ENCODE data around the gene BRIP1. TPM values are rescaled to one million over a fixed set of nuclear protein-coding genes. Genes with fewer than 3 reads are reported as not detected.
"Not testable (repeated sequence)": the region's sequence is repeated elsewhere in the genome, so short reads cannot be mapped to it uniquely, and the experiment has no call there.

The BRIP1 gene
- total RNA-seq, 2 donors from 2014 or later = 1.9 to 3.3 TPM

GRCh38 chr17:61723914-61724313, 139.4 kb downstream of the BRIP1 start:
- DNase-seq (no peak), ATAC-seq (no peak)
- intact Hi-C loops (cut with DNase I, micrococcal nuclease) = no loop called here

- intact Hi-C loops (cut with DNase I, micrococcal nuclease) = no loop called here
- no peak for ATAC-seq
Observed at GRCh38 chr17:61723183-61723582, 140.1 kb downstream of the BRIP1 start.

GRCh38 chr17:61722398-61722797, 140.9 kb downstream of the BRIP1 start:
- intact Hi-C loops (cut with DNase I, micrococcal nuclease) = no loop called here
- DNase-seq = no peak
- ATAC-seq = no peak

More at GRCh38 chr17:61723183-61723582, 140.1 kb downstream of the BRIP1 start:
- no peak for DNase-seq

- ATAC-seq (no peak), DNase-seq (no peak)
- intact Hi-C loops (cut with DNase I, micrococcal nuclease) = no loop called here
Observed at GRCh38 chr17:61720016-61720795, 143.1 kb downstream of the BRIP1 start.

GRCh38 chr17:61719220-61719619, 144.1 kb downstream of the BRIP1 start:
- DNase-seq; ATAC-seq; intact Hi-C loops (cut with DNase I, micrococcal nuclease): not testable (repeated sequence)

GRCh38 chr17:61718022-61718421, 145.3 kb downstream of the BRIP1 start:
- DNase-seq = no peak
- intact Hi-C loops (cut with DNase I, micrococcal nuclease) = no loop called here
- ATAC-seq = no peak

GRCh38 chr17:61717352-61717751, 146.0 kb downstream of the BRIP1 start:
- intact Hi-C loops (cut with DNase I, micrococcal nuclease) = no loop called here
- ATAC-seq (no peak), DNase-seq (no peak)

GRCh38 chr17:61716225-61716829, 147.0 kb downstream of the BRIP1 start:
- ATAC-seq = no peak
- DNase-seq = no peak
- intact Hi-C loops (cut with DNase I, micrococcal nuclease) = no loop called here

- DNase-seq (no peak), ATAC-seq (no peak)
- intact Hi-C loops (cut with DNase I, micrococcal nuclease) = no loop called here
Observed at GRCh38 chr17:61715348-61715747, 148.0 kb downstream of the BRIP1 start.

GRCh38 chr17:61714300-61714699, 149.0 kb downstream of the BRIP1 start:
- intact Hi-C loops (cut with DNase I, micrococcal nuclease) = no loop called here
- DNase-seq (no peak), ATAC-seq (no peak)

GRCh38 chr17:61713035-61713434, 150.3 kb downstream of the BRIP1 start:
- ATAC-seq (no peak), DNase-seq (no peak)
- intact Hi-C loops (cut with DNase I, micrococcal nuclease) = no loop called here

- ATAC-seq = no peak
- intact Hi-C loops (cut with DNase I, micrococcal nuclease) = no loop called here
- DNase-seq = no peak
Observed at GRCh38 chr17:61710546-61710945, 152.8 kb downstream of the BRIP1 start.

GRCh38 chr17:61709567-61709966, 153.8 kb downstream of the BRIP1 start:
- intact Hi-C loops (cut with DNase I, micrococcal nuclease) = no loop called here
- DNase-seq = no peak
- ATAC-seq = no peak

- DNase-seq = no peak
- intact Hi-C loops (cut with DNase I, micrococcal nuclease) = no loop called here
- ATAC-seq = no peak
Observed at GRCh38 chr17:61704935-61705449, 158.3 kb downstream of the BRIP1 start.

GRCh38 chr17:61702450-61702849, 160.9 kb downstream of the BRIP1 start:
- ATAC-seq (no peak), DNase-seq (no peak)
- intact Hi-C loops (cut with DNase I, micrococcal nuclease) = no loop called here

GRCh38 chr17:61701978-61702377, 161.3 kb downstream of the BRIP1 start:
- intact Hi-C loops (cut with DNase I, micrococcal nuclease) = no loop called here
- DNase-seq (no peak), ATAC-seq (no peak)

GRCh38 chr17:61701334-61701733, 162.0 kb downstream of the BRIP1 start:
- intact Hi-C loops (cut with DNase I, micrococcal nuclease) = no loop called here
- DNase-seq = no peak
- ATAC-seq = no peak

GRCh38 chr17:61700252-61700651, 163.1 kb downstream of the BRIP1 start:
- intact Hi-C loops (cut with DNase I, micrococcal nuclease) = no loop called here
- ATAC-seq = no peak
- no peak for DNase-seq

GRCh38 chr17:61699694-61700093, 163.6 kb downstream of the BRIP1 start:
- no peak for ATAC-seq
- DNase-seq = no peak
- intact Hi-C loops (cut with DNase I, micrococcal nuclease) = no loop called here

- no peak for DNase-seq
- intact Hi-C loops (cut with DNase I, micrococcal nuclease) = no loop called here
- ATAC-seq = no peak
Observed at GRCh38 chr17:61699032-61699431, 164.3 kb downstream of the BRIP1 start.
